Keratinocyte (primary cell): ENCODE data around the gene ITPR2. TPM values are rescaled to one million over a fixed set of nuclear protein-coding genes. Genes with fewer than 3 reads are reported as not detected.

Experiments used
- DNase-seq: peaks from one replicate; pipeline ENCODE4 v3.0.0-alpha.2; 2011; ENCODE audit warnings: low read depth, missing footprints, low spot score
- FAIRE-seq: peaks from 2 replicates; lab custom pipeline; 2011; peaks lifted over from hg19 to GRCh38; lab: Jason Lieb, UNC
- H2AFZ ChIP-seq: 2 replicates; pipeline ENCODE4 v1.6.0; 2012; ENCODE audit warnings: low read length, control low read depth, inconsistent platforms; ENCODE audit not compliant: control insufficient read depth
- H3K27ac ChIP-seq: 2 replicates; pipeline ENCODE4 v1.5.1; 2011; ENCODE audit warnings: low read length; ENCODE audit not compliant: control insufficient read depth, insufficient read depth
- H3K27me3 ChIP-seq: 3 replicates; pipeline ENCODE4 v1.6.0; 2011; ENCODE audit warnings: low read length; ENCODE audit not compliant: control insufficient read depth, insufficient read depth; ENCODE audit errors: extremely low read depth
- H3K36me3 ChIP-seq, 2 experiments: 2 replicates in 1 of 2; 3 replicates in 1 of 2; pipeline ENCODE4 v1.5.1; 2011; ENCODE audit warnings: low read length in 2 of 2, mild to moderate bottlenecking in 1 of 2; ENCODE audit not compliant: control insufficient read depth in 2 of 2, insufficient read depth in 2 of 2; ENCODE audit errors: extremely low read depth in 1 of 2
- H3K4me1 ChIP-seq: 3 replicates; pipeline ENCODE4 v1.5.1; 2011; ENCODE audit warnings: low read length; ENCODE audit not compliant: control insufficient read depth, insufficient read depth; ENCODE audit errors: extremely low read depth
- H3K4me2 ChIP-seq: 3 replicates; pipeline ENCODE4 v1.6.0; 2011; ENCODE audit warnings: low read depth, low read length; ENCODE audit not compliant: control insufficient read depth, insufficient read depth; ENCODE audit errors: extremely low read depth
- H3K4me3 ChIP-seq, 3 experiments: fragments of 200-600 bp in 1 of 3; sonication (generic) in 1 of 3; 2 replicates in 2 of 3; 3 replicates in 1 of 3; pipeline ENCODE4 v1.5.1; 2011 to 2016; ENCODE audit warnings: low read length in 3 of 3, mild to moderate bottlenecking in 3 of 3, control low read depth in 2 of 3, inconsistent platforms in 1 of 3, low read depth in 1 of 3, mixed read lengths in 1 of 3, mixed run types in 1 of 3, moderate library complexity in 1 of 3; ENCODE audit not compliant: control insufficient read depth in 2 of 3, insufficient read depth in 2 of 3; ENCODE audit errors: extremely low read depth in 1 of 3
- H3K79me2 ChIP-seq: 2 replicates; pipeline ENCODE4 v1.6.0; 2012; ENCODE audit warnings: low read length; ENCODE audit not compliant: control insufficient read depth, insufficient read depth
- H3K9ac ChIP-seq: 3 replicates; pipeline ENCODE4 v1.6.0; 2011; ENCODE audit warnings: low read length; ENCODE audit not compliant: control insufficient read depth, insufficient read depth; ENCODE audit errors: extremely low read depth
- H3K9me1 ChIP-seq: 3 replicates; pipeline ENCODE4 v1.6.0; 2011; ENCODE audit warnings: low read length; ENCODE audit not compliant: control insufficient read depth, insufficient read depth; ENCODE audit errors: extremely low read depth
- H3K9me3 ChIP-seq: 2 replicates; pipeline ENCODE4 v1.5.1; 2012; ENCODE audit warnings: low read depth, low read length; ENCODE audit not compliant: control insufficient read depth
- H4K20me1 ChIP-seq: 3 replicates; pipeline ENCODE4 v1.6.0; 2011; ENCODE audit warnings: low read length; ENCODE audit not compliant: control insufficient read depth, insufficient read depth; ENCODE audit errors: extremely low read depth
- CTCF ChIP-seq, 3 experiments: IDR thresholded peaks in 1 of 3; conservative IDR thresholded peaks in 1 of 3; optimal IDR thresholded peaks in 1 of 3; 2 replicates in 2 of 3; 3 replicates in 1 of 3; pipeline versions ENCODE3 to v1.5.1; 2011; ENCODE audit warnings: low read length in 3 of 3, mild to moderate bottlenecking in 3 of 3, moderate library complexity in 2 of 3, control low read depth in 1 of 3, inconsistent platforms in 1 of 3; ENCODE audit not compliant: insufficient read depth in 2 of 3; ENCODE audit errors: extremely low read depth in 1 of 3
- EZH2 ChIP-seq: IDR thresholded peaks from one replicate; pipeline ENCODE4 v1.6.1; 2012; ENCODE audit warnings: inconsistent platforms, mild to moderate bottlenecking, low read length, moderate library complexity
- dilution Hi-C: fragments of 300-500 bp; cut with MboI; formaldehyde crosslinking; loops from one replicate; pipeline ENCODE4 v1.7.0; 2020; ENCODE audit warnings: low sequenced_read_pairs; ENCODE audit not compliant: extremely low pct_ligation_motif_present
- polyA plus RNA-seq, 5 experiments: library from polyadenylated mRNA; depleted of rRNA in 3 of 5; stranded (reverse) in 3 of 5; stranded (forward) in 1 of 5; unstranded in 1 of 5; fragments of >200 nt; gene quantifications; 1 replicate in 1 of 5; 2 replicates in 3 of 5; 3 replicates in 1 of 5; pipeline versions ENCODE4 v1.2.1 to v1.2.3, GENCODE V29; 2011 to 2012; ENCODE audit warnings: missing spikeins in 2 of 5, low read depth in 1 of 5, low replicate concordance in 1 of 5

The ITPR2 gene
- polyA plus RNA-seq, 1 donor (not counting 4 experiments of a cell fraction or from before 2014, with no cell fraction given), result 7.6 TPM

- FAIRE-seq (no peak), DNase-seq (no peak)
- Histone ChIP-seq H3K27me3 (no peaks in the 10 kb centered on the region), H3K9me3 (no peaks in the 10 kb centered on the region), H3K79me2 (no peaks in the 10 kb centered on the region), H3K4me2 (no peak overlapping the region), H3K9me1 (no peaks in the 10 kb centered on the region), H2AFZ (no peak overlapping the region), H3K27ac (no peak overlapping the region), H4K20me1 (no peaks in the 10 kb centered on the region), H3K9ac (no peak overlapping the region), H3K4me3 (no peak overlapping the region), H3K36me3 (no peaks in the 10 kb centered on the region), H3K4me1 (no peaks in the 10 kb centered on the region)
- dilution Hi-C loops, result no loop called here
- TF ChIP-seq EZH2 (no peak), CTCF (optimal IDR thresholded peaks at IDR 0.05 in 1 of 3, IDR thresholded peaks at IDR 0.05 in 1 of 3, conservative IDR thresholded peaks at IDR 0.05 in 1 of 3; ENCODE audit: extremely low read depth in 1 of 3, insufficient read depth in 2 of 3, low read length in 3 of 3) (no peak)
Measured at GRCh38 chr12:26535826-26536225, 297.2 kb downstream of the ITPR2 start.

- FAIRE-seq, result no peak
- no peak overlapping the region for H3K4me3 ChIP-seq
Measured at GRCh38 chr12:26534071-26534470, 298.9 kb downstream of the ITPR2 start.

More at GRCh38 chr12:26534071-26534470, 298.9 kb downstream of the ITPR2 start:
- H3K27me3 ChIP-seq, result no peaks in the 10 kb centered on the region
- H3K9me1 ChIP-seq, result no peaks in the 10 kb centered on the region
- no peaks in the 10 kb centered on the region for H3K36me3 ChIP-seq
- no peaks in the 10 kb centered on the region for H3K9me3 ChIP-seq
- no peaks in the 10 kb centered on the region for H4K20me1 ChIP-seq
- H3K4me1 ChIP-seq, result no peaks in the 10 kb centered on the region
- DNase-seq, result no peak
- no peak overlapping the region for H3K4me2 ChIP-seq
- H3K79me2 ChIP-seq, result no peaks in the 10 kb centered on the region
- H3K9ac ChIP-seq, result no peak overlapping the region
- H3K27ac ChIP-seq, result no peak overlapping the region
- dilution Hi-C loops, result no loop called here
- TF ChIP-seq CTCF (optimal IDR thresholded peaks at IDR 0.05 in 1 of 3, IDR thresholded peaks at IDR 0.05 in 1 of 3, conservative IDR thresholded peaks at IDR 0.05 in 1 of 3; ENCODE audit: extremely low read depth in 1 of 3, insufficient read depth in 2 of 3, low read length in 3 of 3) (no peak), EZH2 (no peak)
- H2AFZ ChIP-seq, result no peak overlapping the region
